Measurements from ENCODE around the gene KLHL26. TPM values are rescaled to one million over a fixed set of nuclear protein-coding genes. Genes with fewer than 3 reads are reported as not detected.

The KLHL26 gene
- total and polyA plus RNA-seq, 9 of the 15 experiments (the other 6 are each of a cell fraction or from before 2014, with no cell fraction given): 0.13 to 13.3 (median 1.4) TPM

- TF ChIP-seq SAFB2 (IDR thresholded peaks at IDR 0.05; ENCODE audit: borderline replicate concordance, low read depth, low read length, severe bottlenecking) (no peak), KLF16 (IDR thresholded peaks at IDR 0.05) (peak; percentile 57; the same call in 1 of the 2 replicates), PML (IDR thresholded peaks at IDR 0.05; ENCODE audit: low read length) (peak; percentile 66; the same call in 1 of the 2 replicates), TRIM28 (IDR thresholded peaks at IDR 0.05) (no peak), E2F5 (CRISPR knock-in tag; IDR thresholded peaks at IDR 0.05) (no peak), ZBED1 (IDR thresholded peaks at IDR 0.05) (peak; percentile 67; the same call in 1 of the 2 replicates), JUN (IDR thresholded peaks at IDR 0.05; ENCODE audit: borderline replicate concordance, low read depth, low read length) (no peak), JUN (CRISPR knock-in tag; IDR thresholded peaks at IDR 0.05; ENCODE audit: borderline replicate concordance) (no peak), HDAC2 (IDR thresholded peaks at IDR 0.05) (peak; percentile 69; the same call in 1 of the 2 replicates), MAZ (CRISPR knock-in tag; conservative IDR thresholded peaks at IDR 0.05 in 1 of 2, IDR thresholded peaks at IDR 0.05 in 1 of 2) (peak in 1 of 2 experiments; percentile 41; a peak in 2 of 4 replicates), KAT2B (IDR thresholded peaks at IDR 0.05; ENCODE audit: low read depth, low read length) (no peak), CTCF (IDR thresholded peaks at IDR 0.05 in 2 of 3, conservative IDR thresholded peaks at IDR 0.05 in 1 of 3; ENCODE audit: insufficient read depth in 2 of 3, low read depth in 1 of 3, low read length in 3 of 3) (no peak), ZNF639 (CRISPR knock-in tag; conservative IDR thresholded peaks at IDR 0.05 in 1 of 2, IDR thresholded peaks at IDR 0.05 in 1 of 2) (no peak), KHSRP (IDR thresholded peaks at IDR 0.05) (no peak), KDM4B (IDR thresholded peaks at IDR 0.05; ENCODE audit: borderline replicate concordance in 2 of 2, low read depth in 1 of 2) (no peak), NUFIP1 (IDR thresholded peaks at IDR 0.05; ENCODE audit: partially characterized antibody) (no peak), MEF2A (IDR thresholded peaks at IDR 0.05; ENCODE audit: control insufficient read depth, low read depth, low read length) (peak; percentile 81; the same call in 1 of the 2 replicates), ZNF174 (CRISPR knock-in tag; IDR thresholded peaks at IDR 0.05) (no peak), MECOM (CRISPR knock-in tag; IDR thresholded peaks at IDR 0.05) (no peak), PKNOX1 (IDR thresholded peaks at IDR 0.05) (peak; percentile 98), RFX7 (CRISPR knock-in tag; IDR thresholded peaks at IDR 0.05) (no peak), MEIS2 (IDR thresholded peaks at IDR 0.05; ENCODE audit: partially characterized antibody) (peak; percentile 99)
These were observed 63.8 kb downstream of the KLHL26 start (continued) for GRCh38 chr19:18700501-18701249.
